A673 (cell line): ENCODE results near the gene TNPO2. TPM values are rescaled to one million over a fixed set of nuclear protein-coding genes. Genes with fewer than 3 reads are reported as not detected.
"Not testable (repeated sequence)": the region's sequence is repeated elsewhere in the genome, so short reads cannot be mapped to it uniquely, and the experiment has no call there.

Experiments used
- BruUV-seq: library from RNA; stranded (reverse); fragments of 400-500 nt; replicated peaks from 2 replicates; lab custom pipeline; 2021; lab: Mats Ljungman, UMichigan
- CTCF ChIA-PET: fragments of 300-600 bp; sonication (Branson Sonifier 250); formaldehyde crosslinking; loops from one replicate; lab custom pipeline; 2022; ENCODE audit warnings: antibody characterized with exemption; lab: Charles Lee
- POLR2A ChIA-PET: fragments of 300-600 bp; sonication (Branson Sonifier 250); formaldehyde crosslinking; loops from one replicate; lab custom pipeline; 2022; ENCODE audit warnings: antibody characterized with exemption; ENCODE audit not compliant: low non-redundant PET; lab: Charles Lee
- DNase-seq: peaks from one replicate; pipeline ENCODE4 v3.0.0-alpha.2; 2015; ENCODE audit warnings: low spot score
- H3K27ac ChIP-seq: fragments of 200-600 bp; sonication (generic); 2 replicates; pipeline ENCODE4 v1.5.1; 2016; ENCODE audit warnings: mixed run types, low read depth, mild to moderate bottlenecking, mixed read lengths, antibody characterized with exemption, low read length; ENCODE audit not compliant: poor library complexity, severe bottlenecking
- H3K27me3 ChIP-seq: fragments of 200-600 bp; sonication (generic); replicated peaks from 2 replicates; pipeline ENCODE4 v1.6.1; 2017; ENCODE audit warnings: mixed run types, low read depth, mild to moderate bottlenecking, mixed read lengths, antibody characterized with exemption, low read length; ENCODE audit not compliant: insufficient read depth, poor library complexity
- H3K36me3 ChIP-seq: fragments of 200-600 bp; sonication (generic); 2 replicates; pipeline ENCODE4 v1.6.1; 2016; ENCODE audit warnings: mixed run types, mild to moderate bottlenecking, mixed read lengths, antibody characterized with exemption, low read length; ENCODE audit not compliant: insufficient read depth, poor library complexity, severe bottlenecking
- H3K4me1 ChIP-seq: fragments of 200-600 bp; sonication (generic); 2 replicates; pipeline ENCODE4 v1.6.1; 2017; ENCODE audit warnings: mixed run types, mild to moderate bottlenecking, mixed read lengths, antibody characterized with exemption, low read length; ENCODE audit not compliant: insufficient read depth, poor library complexity, severe bottlenecking
- H3K4me3 ChIP-seq: fragments of 200-600 bp; sonication (generic); 2 replicates; pipeline ENCODE4 v1.5.1; 2016; ENCODE audit warnings: low read depth, mixed run types, mild to moderate bottlenecking, mixed read lengths, low read length; ENCODE audit not compliant: poor library complexity, severe bottlenecking
- H3K9me3 ChIP-seq: fragments of 200-600 bp; sonication (generic); 2 replicates; pipeline ENCODE4 v1.6.1; 2016; ENCODE audit warnings: mixed run types, low read depth, mild to moderate bottlenecking, mixed read lengths, antibody characterized with exemption, low read length; ENCODE audit not compliant: poor library complexity, severe bottlenecking
- EZH2 ChIP-seq: fragments of 200-600 bp; sonication (generic); IDR thresholded peaks from 2 replicates; pipeline ENCODE4 v1.6.1; 2017; ENCODE audit warnings: borderline replicate concordance, low read depth, mild to moderate bottlenecking, mixed read lengths, antibody characterized with exemption, low read length; ENCODE audit not compliant: poor library complexity, severe bottlenecking
- intact Hi-C: fragments of 100-400 bp; cut with micrococcal nuclease; formaldehyde crosslinking; loops from one replicate; pipeline ENCODE4 v1.10.0; 2022; ENCODE audit not compliant: unreplicated experiment
- total RNA-seq: library from RNA; stranded (reverse); gene quantifications from 2 replicates; pipeline ENCODE4 v1.2.3, GENCODE V29; 2021
- TF ChIP-seq, protein P1 (sequence below): fragments of 300-800, 200-600 bp; sonication (generic); conservative IDR thresholded peaks from 2 replicates; pipeline ENCODE4 v1.5.1; 2017; ENCODE audit warnings: low read depth, mild to moderate bottlenecking, antibody characterized with exemption, low read length, moderate library complexity, mixed read lengths

Gene TNPO2
- total RNA-seq, 1 experiment from 2014 or later = 150 TPM

- CTCF ChIA-PET = no interaction called here
- Histone ChIP-seq H3K27ac (no peak overlapping the region), H3K4me3 (no peak overlapping the region), H3K9me3 (no peaks in the 10 kb centered on the region), H3K36me3 (peaks cover 39% of the 10 kb centered on the region), H3K27me3 (no peaks in the 10 kb centered on the region), H3K4me1 (peaks cover 11% of the 10 kb centered on the region)
- TF ChIP-seq, protein P1, sequence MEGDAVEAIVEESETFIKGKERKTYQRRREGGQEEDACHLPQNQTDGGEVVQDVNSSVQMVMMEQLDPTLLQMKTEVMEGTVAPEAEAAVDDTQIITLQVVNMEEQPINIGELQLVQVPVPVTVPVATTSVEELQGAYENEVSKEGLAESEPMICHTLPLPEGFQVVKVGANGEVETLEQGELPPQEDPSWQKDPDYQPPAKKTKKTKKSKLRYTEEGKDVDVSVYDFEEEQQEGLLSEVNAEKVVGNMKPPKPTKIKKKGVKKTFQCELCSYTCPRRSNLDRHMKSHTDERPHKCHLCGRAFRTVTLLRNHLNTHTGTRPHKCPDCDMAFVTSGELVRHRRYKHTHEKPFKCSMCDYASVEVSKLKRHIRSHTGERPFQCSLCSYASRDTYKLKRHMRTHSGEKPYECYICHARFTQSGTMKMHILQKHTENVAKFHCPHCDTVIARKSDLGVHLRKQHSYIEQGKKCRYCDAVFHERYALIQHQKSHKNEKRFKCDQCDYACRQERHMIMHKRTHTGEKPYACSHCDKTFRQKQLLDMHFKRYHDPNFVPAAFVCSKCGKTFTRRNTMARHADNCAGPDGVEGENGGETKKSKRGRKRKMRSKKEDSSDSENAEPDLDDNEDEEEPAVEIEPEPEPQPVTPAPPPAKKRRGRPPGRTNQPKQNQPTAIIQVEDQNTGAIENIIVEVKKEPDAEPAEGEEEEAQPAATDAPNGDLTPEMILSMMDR = no peak
- no peak for TF ChIP-seq EZH2
- intact Hi-C loops = no loop called here
- no TSS peak for BruUV-seq
- DNase-seq = no peak
- POLR2A ChIA-PET = no interaction called here
These were observed 25.6 kb downstream of the TNPO2 start for GRCh38 chr19:12698138-12698537.

DNA sequence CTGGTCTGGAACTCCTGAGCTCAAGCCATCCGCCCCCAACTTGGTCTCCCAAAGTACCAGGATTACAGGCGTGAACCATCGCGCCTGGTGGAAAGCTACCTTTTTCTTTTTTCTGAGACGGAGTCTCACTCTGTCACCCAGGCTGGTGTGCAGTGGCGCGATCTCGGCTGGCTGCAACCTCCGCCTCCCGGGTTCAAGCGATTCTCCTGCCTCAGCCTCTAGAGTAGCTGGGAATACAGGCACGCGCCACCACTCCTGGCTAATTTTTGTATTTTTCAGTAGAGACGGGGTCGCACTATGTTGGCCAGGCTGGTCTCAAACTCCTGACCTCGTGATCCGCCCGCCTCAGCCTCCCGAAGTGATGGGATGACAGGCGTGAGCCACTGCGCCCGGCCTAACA is 26.3 kb downstream of the TNPO2 start:
- H3K9me3 ChIP-seq, BruUV-seq, POLR2A ChIA-PET, intact Hi-C loops, H3K27ac ChIP-seq, DNase-seq, CTCF ChIA-PET, H3K27me3 ChIP-seq: not testable (repeated sequence)
- H3K4me1 ChIP-seq = peaks cover 11% of the 10 kb centered on the region
- H3K36me3 ChIP-seq = peaks cover 32% of the 10 kb centered on the region
- peak overlapping the region; percentile 89 for H3K4me3 ChIP-seq

DNA sequence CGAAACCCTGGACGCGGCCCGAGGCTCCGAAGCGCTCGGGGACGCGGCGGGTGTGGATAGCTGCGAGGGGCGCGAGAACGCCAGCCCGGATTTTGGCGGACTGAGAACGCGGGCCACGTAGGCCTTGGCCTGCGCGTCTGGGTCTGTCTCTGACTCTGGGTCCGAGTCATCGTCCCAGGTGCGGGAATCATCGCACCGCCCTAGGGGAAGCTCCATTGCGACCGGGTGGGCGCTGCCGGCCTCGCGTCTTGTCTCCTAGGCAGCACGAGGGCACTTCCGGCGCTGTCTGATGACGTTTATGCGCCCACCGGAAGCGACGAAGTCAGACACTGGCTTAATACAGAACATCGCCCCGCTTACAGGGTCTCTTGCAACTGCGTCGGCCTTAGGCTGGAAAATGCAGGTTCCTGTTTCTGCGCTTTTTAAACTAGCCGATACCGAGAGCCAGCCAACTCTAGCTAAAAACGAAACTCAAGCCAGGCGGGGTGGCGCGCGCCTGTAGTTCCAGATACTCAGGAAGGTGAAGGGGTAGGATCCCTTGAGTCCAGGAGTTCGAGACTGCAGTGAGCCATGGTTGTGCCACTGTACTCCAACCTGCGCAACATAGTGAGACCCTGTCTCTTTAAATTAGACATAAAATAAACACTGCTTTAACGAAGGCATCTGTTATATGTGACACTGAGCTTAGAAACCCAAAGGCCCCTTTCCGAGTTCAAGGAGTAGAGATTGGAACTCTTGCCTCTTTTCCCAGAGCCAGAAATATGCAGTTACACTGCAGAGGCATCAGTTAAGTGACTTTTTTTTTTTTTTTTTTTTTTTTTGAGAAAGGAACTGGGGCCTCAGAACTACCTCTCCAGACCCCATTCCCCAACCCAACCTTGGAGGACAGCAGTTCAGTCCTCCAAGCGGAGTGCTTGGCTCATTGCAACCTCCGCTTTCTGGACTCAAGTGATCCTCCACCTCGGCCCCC is 27.1 kb downstream of the TNPO2 start, which contains the start of gene FBXW9:
TSS of gene FBXW9 (minus strand) at position 266 of the 970 bp plus-strand sequence. CDS start at position 216, 50 bp downstream.
- no peaks in the 10 kb centered on the region for H3K27me3 ChIP-seq
- H3K27ac ChIP-seq = peak within 1 kb of the TSS; percentile 83
- no peaks in the 10 kb centered on the region for H3K9me3 ChIP-seq
- peak; percentile 97 for DNase-seq
- H3K36me3 ChIP-seq = peaks cover 24% of the 10 kb centered on the region
- peak within 1 kb of the TSS; percentile 89 for H3K4me3 ChIP-seq
- TSS peak; percentile 98 for BruUV-seq
- ChIA-PET CTCF (interaction anchor here (0.5 to 1.0 kb wide), 3 partner anchors 64 to 85 kb away, joined by 3 to 7 read pairs (median 3); no protein-coding TSS in a partner anchor), POLR2A (interaction anchor here (0.6 kb wide), 2 partner anchors 14 to 1664 kb away, joined by 3 to 8 read pairs; no protein-coding TSS in a partner anchor)
- peaks cover 11% of the 10 kb centered on the region for H3K4me1 ChIP-seq
- TF ChIP-seq, protein P1 = no peak
- no peak for TF ChIP-seq EZH2
- intact Hi-C loops = no loop called here
